Loucy (cell line): ENCODE data around the gene PIK3CD.

Source experiments
- CTCF ChIP-seq: fragments of 200-600 bp; sonication (generic); conservative IDR thresholded peaks from 2 replicates; pipeline ENCODE4 v1.5.1; 2014; ENCODE audit warnings: mild to moderate bottlenecking, antibody characterized with exemption, low read length
- EZH2phosphoT487 ChIP-seq: fragments of 200-600 bp; IDR thresholded peaks from 2 replicates; pipeline ENCODE4 v1.6.1; 2018; ENCODE audit warnings: antibody characterized with exemption, mild to moderate bottlenecking, moderate library complexity, borderline replicate concordance

DNA sequence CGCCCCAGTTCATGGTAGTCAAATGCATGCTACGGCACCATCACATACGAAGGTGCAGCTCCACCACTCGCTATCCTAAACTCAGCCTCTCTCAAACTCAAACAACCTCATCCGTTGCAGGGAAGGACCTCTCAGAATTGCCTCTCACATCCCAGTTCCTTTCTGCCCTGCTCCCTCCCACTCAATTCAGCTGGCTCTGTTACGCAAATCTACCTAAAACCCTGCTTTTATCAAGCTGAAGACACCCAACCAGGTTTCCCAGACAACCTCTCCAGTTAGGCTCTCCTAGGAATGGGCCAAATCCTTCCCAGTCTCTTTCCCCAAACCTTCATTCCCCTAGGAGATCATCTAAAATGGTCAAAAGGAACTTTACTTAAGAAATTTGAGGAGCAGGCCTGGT is 109.3 kb downstream of the PIK3CD start:
- no peak for TF ChIP-seq EZH2phosphoT487
- no peak for TF ChIP-seq CTCF
